ENCODE results near the gene ABCA3. TPM values are rescaled to one million over a fixed set of nuclear protein-coding genes. Genes with fewer than 3 reads are reported as not detected.

Gene ABCA3
- total and polyA plus RNA-seq, 7 donors: 0.46 to 21.3 (median 4.9) TPM

GRCh38 chr16:2289282-2289681 is 51.2 kb downstream of the ABCA3 start:
- Histone ChIP-seq H3K27ac (no peak overlapping the region), H3K4me3 (no peak overlapping the region), H3K9me3 (no peaks in the 10 kb centered on the region), H3K36me3 (peaks cover 0 to 82% (median 6%) of the 10 kb centered on the region in 4 donors), H3K4me1 (no peaks in the 10 kb centered on the region), H3K27me3 (no peaks in the 10 kb centered on the region)
- intact Hi-C loops (cut with DNase I): no loop called here
- DNase-seq: no peak
- TF ChIP-seq POLR2A (IDR thresholded peaks at IDR 0.05) (no peak), EP300 (IDR thresholded peaks at IDR 0.05) (no peak), POLR2AphosphoS5 (IDR thresholded peaks at IDR 0.05) (no peak), CTCF (IDR thresholded peaks at IDR 0.05) (no peak)
- WGBS, 2 donors: 94 to 95% methylated on average over 23 of the region's 23 CpGs

GRCh38 chr16:2288726-2289125 is 51.8 kb downstream of the ABCA3 start:
- Histone ChIP-seq H3K4me1 (no peaks in the 10 kb centered on the region), H3K36me3 (peaks cover 0 to 87% (median 7%) of the 10 kb centered on the region in 4 donors)
- 62 to 69% methylated on average over 8 of the region's 8 CpGs for WGBS, 2 donors

GRCh38 chr16:2287916-2288547 is 52.5 kb downstream of the ABCA3 start:
- no peaks in the 10 kb centered on the region for H3K27me3 ChIP-seq
- H3K4me3 ChIP-seq: no peak overlapping the region
- H3K36me3 ChIP-seq: peaks cover 0 to 91% (median 7%) of the 10 kb centered on the region in 4 donors
- H3K27ac ChIP-seq: no peak overlapping the region
- WGBS, 2 donors: 86 to 92% methylated on average over 35 of the region's 35 CpGs
- intact Hi-C loops (cut with DNase I): no loop called here
- H3K9me3 ChIP-seq: no peaks in the 10 kb centered on the region
- TF ChIP-seq POLR2AphosphoS5 (IDR thresholded peaks at IDR 0.05) (no peak), EP300 (IDR thresholded peaks at IDR 0.05) (no peak), POLR2A (IDR thresholded peaks at IDR 0.05) (no peak), CTCF (IDR thresholded peaks at IDR 0.05) (no peak)
- H3K4me1 ChIP-seq: no peaks in the 10 kb centered on the region
- no peak for DNase-seq

More at GRCh38 chr16:2288726-2289125, 51.8 kb downstream of the ABCA3 start:
- Histone ChIP-seq H3K9me3 (no peaks in the 10 kb centered on the region), H3K4me3 (no peak overlapping the region), H3K27ac (no peak overlapping the region), H3K27me3 (no peaks in the 10 kb centered on the region)
- no peak for DNase-seq
- TF ChIP-seq POLR2AphosphoS5 (IDR thresholded peaks at IDR 0.05) (no peak), EP300 (IDR thresholded peaks at IDR 0.05) (no peak), POLR2A (IDR thresholded peaks at IDR 0.05) (no peak), CTCF (IDR thresholded peaks at IDR 0.05) (no peak)
- intact Hi-C loops (cut with DNase I): no loop called here

GRCh38 chr16:2286550-2286949 is 54.0 kb downstream of the ABCA3 start:
- H3K36me3 ChIP-seq: peaks cover 0 to 81% (median 5%) of the 10 kb centered on the region in 4 donors
- H3K4me3 ChIP-seq: no peak overlapping the region
- H3K9me3 ChIP-seq: no peaks in the 10 kb centered on the region
- H3K27me3 ChIP-seq: no peaks in the 10 kb centered on the region
- 89 to 91% methylated on average over 17 of the region's 17 CpGs for WGBS, 2 donors
- intact Hi-C loops (cut with DNase I): no loop called here
- H3K27ac ChIP-seq: no peak overlapping the region
- no peaks in the 10 kb centered on the region for H3K4me1 ChIP-seq
- no peak for TF ChIP-seq CTCF (IDR thresholded peaks at IDR 0.05)
- TF ChIP-seq EP300 (IDR thresholded peaks at IDR 0.05): no peak
- no peak for TF ChIP-seq POLR2A (IDR thresholded peaks at IDR 0.05)
- no peak for TF ChIP-seq POLR2AphosphoS5 (IDR thresholded peaks at IDR 0.05)
- no peak for DNase-seq

All from sigmoid colon (tissue), 7 donors.